K562 (cell line): ENCODE results near the gene APP. TPM values are rescaled to one million over a fixed set of nuclear protein-coding genes. Genes with fewer than 3 reads are reported as not detected.
A peak's percentile ranks its signal among the peaks of the same experiment; 100 is the strongest.

ENCODE experiments used
- ATAC-seq: fragments of 200-7000 bp; cut with Tn5 transposase; 3 replicates; pipeline ENCODE4 v1.9.1; 2020; ENCODE audit warnings: moderate library complexity
- BruUV-seq: library from RNA; stranded (reverse); fragments of 400-500 nt; replicated peaks from 2 replicates; lab custom pipeline; 2021; lab: Mats Ljungman, UMichigan
- CTCF ChIA-PET: fragments of 300-600 bp; formaldehyde crosslinking; extraction: SDS; loops from one replicate; lab custom pipeline; 2021; ENCODE audit warnings: low intra/inter-chr PET ratio; lab: Yijun Ruan, JAX
- POLR2A ChIA-PET: fragments of 300-600, 350-650 bp; sonication (Branson Sonifier 250); formaldehyde crosslinking; extraction: SDS; loops from one replicate; lab custom pipeline; 2021; ENCODE audit warnings: antibody characterized with exemption, inconsistent platforms; lab: Yijun Ruan, JAX
- DNase-seq, 4 experiments: peaks; one replicate each; pipeline versions ENCODE4 v3.0.0 to v3.0.0-alpha.2; 2011 to 2018; ENCODE audit warnings: low spot score in 3 of 4, mixed read lengths in 3 of 4; ENCODE audit errors: extremely low read depth in 1 of 4
- FAIRE-seq: peaks from 2 replicates; lab custom pipeline; 2011; peaks lifted over from hg19 to GRCh38; lab: Jason Lieb, UNC
- H2AFZ ChIP-seq: 2 replicates; pipeline ENCODE4 v1.6.0; 2011; ENCODE audit warnings: low read depth, low read length, control low read depth, inconsistent platforms
- H3K27ac ChIP-seq: fragments of 200-600 bp; 3 replicates; pipeline ENCODE4 v1.8.0; 2011; ENCODE audit warnings: low read depth, mild to moderate bottlenecking, control low read depth, inconsistent platforms, low read length, moderate library complexity, mixed read lengths; ENCODE audit errors: extremely low read depth
- H3K27me3 ChIP-seq, 2 experiments: fragments of 300-600 bp in 1 of 2; 2 replicates in 1 of 2; 3 replicates in 1 of 2; pipeline versions ENCODE4 v1.6.0 to v1.8.0; 2011; ENCODE audit warnings: inconsistent platforms in 2 of 2, low read length in 2 of 2, mild to moderate bottlenecking in 1 of 2, mixed read lengths in 1 of 2, moderate library complexity in 1 of 2; ENCODE audit not compliant: control insufficient read depth in 2 of 2, insufficient read depth in 2 of 2
- H3K36me3 ChIP-seq: fragments of 300-600 bp; 3 replicates; pipeline ENCODE4 v1.8.0; 2011; ENCODE audit warnings: mild to moderate bottlenecking, low read length, inconsistent platforms; ENCODE audit not compliant: control insufficient read depth, insufficient read depth
- H3K4me1 ChIP-seq, 2 experiments: fragments of 200-600 bp in 1 of 2; replicated peaks in 1 of 2; 2 replicates in 1 of 2; 3 replicates in 1 of 2; pipeline versions ENCODE4 v1.5.1 to v1.8.0; 2011; ENCODE audit warnings: inconsistent platforms in 2 of 2, low read length in 2 of 2, mild to moderate bottlenecking in 1 of 2, mixed read lengths in 1 of 2, moderate library complexity in 1 of 2; ENCODE audit not compliant: control insufficient read depth in 2 of 2, insufficient read depth in 2 of 2
- H3K4me2 ChIP-seq: 2 replicates; pipeline ENCODE4 v1.6.1; 2011; ENCODE audit warnings: low read length, control low read depth, inconsistent platforms, mixed read lengths; ENCODE audit not compliant: insufficient read depth
- H3K4me3 ChIP-seq: fragments of 200-600 bp; sonication (generic), shearing (Covaris generic); 2 replicates; pipeline ENCODE4 v1.5.1; 2016; ENCODE audit warnings: control low read depth, inconsistent platforms
- H3K79me2 ChIP-seq: fragments of 200-600 bp; 3 replicates; pipeline ENCODE4 v1.8.0; 2011; ENCODE audit warnings: low read length, inconsistent platforms; ENCODE audit not compliant: control insufficient read depth, insufficient read depth
- H3K9ac ChIP-seq, 2 experiments: 2 replicates each; pipeline versions ENCODE4 v1.6.0 to v1.6.1; 2011; ENCODE audit warnings: low read depth in 2 of 2, low read length in 2 of 2, control low read depth in 1 of 2, inconsistent platforms in 1 of 2, mild to moderate bottlenecking in 1 of 2, mixed read lengths in 1 of 2; ENCODE audit not compliant: insufficient read depth in 1 of 2
- H3K9me1 ChIP-seq: one replicate; pipeline ENCODE4 v1.6.0; 2011; ENCODE audit warnings: inconsistent platforms, mild to moderate bottlenecking, low read length, moderate library complexity; ENCODE audit not compliant: control insufficient read depth, insufficient read depth
- H3K9me3 ChIP-seq: replicated peaks from 2 replicates; pipeline ENCODE4 v1.5.1; 2011; ENCODE audit warnings: low read depth, low read length, inconsistent platforms; ENCODE audit not compliant: control insufficient read depth, insufficient read depth
- H4K20me1 ChIP-seq: replicated peaks from 2 replicates; pipeline ENCODE4 v1.6.1; 2011; ENCODE audit warnings: low read length, inconsistent platforms, mixed read lengths; ENCODE audit not compliant: control insufficient read depth, insufficient read depth
- CEBPB ChIP-seq: fragments of 450-650 bp; IDR thresholded peaks from 2 replicates; pipeline ENCODE4 v1.6.1; 2016; ENCODE audit warnings: missing genetic modification characterization, missing compliant biosample characterization
- CEBPG ChIP-seq, 3 experiments: fragments of 200-800 bp in 1 of 3; sonication (Bioruptor generic) in 1 of 3; sonication (generic) in 1 of 3; formaldehyde crosslinking in 1 of 3; IDR thresholded peaks in 2 of 3; conservative IDR thresholded peaks in 1 of 3; 2 replicates each; pipeline versions ENCODE4 v1.6.1 to v1.8.0; 2016 to 2022; ENCODE audit warnings: missing compliant biosample characterization in 2 of 3, missing genetic modification characterization in 2 of 3, mild to moderate bottlenecking in 1 of 3, missing genetic modification reagents in 1 of 3
- ESRRB ChIP-seq: fragments of 250-450 bp; sonication (Bioruptor Pico); IDR thresholded peaks from 2 replicates; pipeline ENCODE4 v1.5.0; 2020; ENCODE audit warnings: mild to moderate bottlenecking, moderate library complexity, borderline replicate concordance
- KAT2B ChIP-seq: IDR thresholded peaks from one replicate; pipeline ENCODE4 v1.6.1; 2012; ENCODE audit warnings: low read depth, mild to moderate bottlenecking, control low read depth, inconsistent platforms, low read length, moderate library complexity
- KDM1A ChIP-seq, 2 experiments: fragments of 450-650 bp; IDR thresholded peaks; 2 replicates each; pipeline ENCODE4 v1.6.1; 2016; ENCODE audit warnings: mild to moderate bottlenecking in 2 of 2
- KDM2B ChIP-seq: fragments of 250-450 bp; sonication (Bioruptor Pico); IDR thresholded peaks from 2 replicates; pipeline ENCODE4 v1.8.0; 2021; ENCODE audit warnings: mild to moderate bottlenecking, moderate library complexity
- MEF2A ChIP-seq: IDR thresholded peaks from 2 replicates; pipeline ENCODE4 v1.6.1; 2011; ENCODE audit warnings: low read depth, mild to moderate bottlenecking, low read length, moderate library complexity; ENCODE audit not compliant: control insufficient read depth
- SRSF9 ChIP-seq: fragments of 200-400 bp; formaldehyde crosslinking; IDR thresholded peaks from 2 replicates; pipeline ENCODE4 v1.6.1; 2017; ENCODE audit warnings: low read depth, low read length, borderline replicate concordance
- TEAD1 ChIP-seq, 2 experiments: fragments of 450-650 bp in 1 of 2; sonication (generic) in 1 of 2; formaldehyde crosslinking; IDR thresholded peaks; 2 replicates each; pipeline versions ENCODE4 v1.4.0 to v1.8.0; 2020 to 2022; ENCODE audit warnings: mild to moderate bottlenecking in 2 of 2, missing genetic modification reagents in 1 of 2
- U2AF2 ChIP-seq: fragments of 200-400 bp; formaldehyde crosslinking; optimal IDR thresholded peaks from 2 replicates; pipeline ENCODE3; 2017; ENCODE audit warnings: low read depth, mild to moderate bottlenecking, low read length
- ZBTB17 ChIP-seq: fragments of 450-650 bp; formaldehyde crosslinking; IDR thresholded peaks from 2 replicates; pipeline ENCODE4 v1.4.0; 2020; ENCODE audit warnings: mild to moderate bottlenecking
- ZBTB2 ChIP-seq: fragments of 450-650 bp; IDR thresholded peaks from 2 replicates; pipeline ENCODE4 v1.6.1; 2016; ENCODE audit warnings: antibody characterized with exemption
- ZFX ChIP-seq: sonication (generic); formaldehyde crosslinking; IDR thresholded peaks from 2 replicates; pipeline ENCODE4 v1.8.0; 2022; ENCODE audit warnings: mild to moderate bottlenecking, missing genetic modification reagents, moderate library complexity
- WGBS: fragments of 100-300 bp; shearing (Covaris generic); methylation state at CpG from one replicate; pipeline ENCODE4 v1.1.6; 2016; ENCODE audit warnings: low coverage, mixed read lengths; ENCODE audit not compliant: insufficient coverage; ENCODE audit errors: missing lambda C conversion rate; 5-methylcytosine and 5-hydroxymethylcytosine counted together
- in situ Hi-C: fragments of 300-500 bp; cut with MboI; formaldehyde crosslinking; loops from 4 replicates; pipeline ENCODE4 v1.15.0; 2018; ENCODE audit warnings: inconsistent platforms, mixed read lengths
- intact Hi-C: fragments of 100-400 bp; cut with micrococcal nuclease; formaldehyde crosslinking; loops from 2 replicates; pipeline ENCODE4 v1.14.2; 2022
- polyA plus RNA-seq, 8 experiments: library from polyadenylated mRNA; depleted of rRNA in 4 of 8; stranded (reverse) in 5 of 8; unstranded in 3 of 8; fragments of >200 nt; fragmentation: Nextera tagmentation in 2 of 8; fragmentation: Illumina TruSeq in 1 of 8; extraction: Ambion mirVana in 2 of 8; extraction: Trizol in 1 of 8; gene quantifications; 2 replicates each; pipeline versions ENCODE4 v1.2.1 to v1.2.3, GENCODE V29; 2011 to 2014; ENCODE audit warnings: inconsistent platforms in 1 of 8, missing spikeins in 1 of 8
- total RNA-seq, 7 experiments: library from RNA; depleted of rRNA in 6 of 7; stranded (reverse); fragments of >200 nt in 6 of 7; fragmentation: Illumina TruSeq in 2 of 7; extraction: Trizol in 2 of 7; gene quantifications; 2 replicates each; pipeline versions ENCODE4 v1.2.1 to v1.2.3, GENCODE V29; 2011 to 2021; ENCODE audit warnings: low replicate concordance in 1 of 7
- TF ChIP-seq, protein P1 (sequence below): sonication (generic); formaldehyde crosslinking; IDR thresholded peaks from 2 replicates; pipeline ENCODE4 v1.8.0; 2022; ENCODE audit warnings: mild to moderate bottlenecking, missing genetic modification reagents, borderline replicate concordance

APP gene
- total and polyA plus RNA-seq, 9 of the 15 experiments (the other 6 are each of a cell fraction or from before 2014, with no cell fraction given), result 0.01 to 1.5 (median 0.16) TPM; not detected in 5

DNA sequence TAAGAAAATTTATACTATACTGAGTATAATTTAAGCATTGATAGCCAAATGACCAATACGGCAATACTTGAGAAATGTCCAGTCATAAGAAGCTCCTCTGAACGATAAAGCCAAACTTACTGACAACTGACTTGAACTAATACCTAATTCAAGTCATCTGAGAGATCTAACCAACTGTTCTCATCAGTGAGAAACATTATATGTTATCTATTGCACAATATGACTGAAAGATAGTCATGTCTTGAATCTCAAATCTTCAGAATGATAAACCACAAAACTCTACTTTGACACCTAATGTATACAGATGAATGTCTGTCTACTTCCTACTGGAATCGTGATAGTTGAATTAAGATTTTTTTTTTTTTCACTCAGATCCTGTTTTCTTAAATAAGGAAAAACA is 39.0 kb downstream of the APP start:
- in situ Hi-C loops, result no loop called here
- TF ChIP-seq CEBPG (CRISPR knock-in tag; IDR thresholded peaks at IDR 0.05) (no peak), CEBPG (tag; conservative IDR thresholded peaks at IDR 0.05 in 1 of 2, IDR thresholded peaks at IDR 0.05 in 1 of 2) (peak; percentile 28 to 89; a peak in 2 of 4 replicates), KDM2B (CRISPR knock-in tag) (no peak), TEAD1 (CRISPR knock-in tag; IDR thresholded peaks at IDR 0.05) (no peak), ZFX (CRISPR knock-in tag) (no peak), KDM1A (IDR thresholded peaks at IDR 0.05) (no peak), ZBTB2 (no peak), SRSF9 (no peak), U2AF2 (no peak), KAT2B (no peak), CEBPB (tag) (peak; percentile 73), ZBTB17 (CRISPR knock-in tag) (no peak), MEF2A (no peak), ESRRB (CRISPR knock-in tag) (no peak)
- TF ChIP-seq, protein P1, sequence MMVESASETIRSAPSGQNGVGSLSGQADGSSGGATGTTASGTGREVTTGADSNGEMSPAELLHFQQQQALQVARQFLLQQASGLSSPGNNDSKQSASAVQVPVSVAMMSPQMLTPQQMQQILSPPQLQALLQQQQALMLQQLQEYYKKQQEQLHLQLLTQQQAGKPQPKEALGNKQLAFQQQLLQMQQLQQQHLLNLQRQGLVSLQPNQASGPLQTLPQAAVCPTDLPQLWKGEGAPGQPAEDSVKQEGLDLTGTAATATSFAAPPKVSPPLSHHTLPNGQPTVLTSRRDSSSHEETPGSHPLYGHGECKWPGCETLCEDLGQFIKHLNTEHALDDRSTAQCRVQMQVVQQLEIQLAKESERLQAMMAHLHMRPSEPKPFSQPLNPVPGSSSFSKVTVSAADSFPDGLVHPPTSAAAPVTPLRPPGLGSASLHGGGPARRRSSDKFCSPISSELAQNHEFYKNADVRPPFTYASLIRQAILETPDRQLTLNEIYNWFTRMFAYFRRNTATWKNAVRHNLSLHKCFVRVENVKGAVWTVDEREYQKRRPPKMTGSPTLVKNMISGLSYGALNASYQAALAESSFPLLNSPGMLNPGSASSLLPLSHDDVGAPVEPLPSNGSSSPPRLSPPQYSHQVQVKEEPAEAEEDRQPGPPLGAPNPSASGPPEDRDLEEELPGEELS (CRISPR knock-in tag), result no peak

More for the DNA sequence above, 39.0 kb downstream of the APP start:
- Histone ChIP-seq H3K9me1 (no peaks in the 10 kb centered on the region), H3K9ac (no peak overlapping the region), H3K9me3 (no peaks in the 10 kb centered on the region), H4K20me1 (no peaks in the 10 kb centered on the region), H2AFZ (no peak overlapping the region), H3K79me2 (no peaks in the 10 kb centered on the region), H3K4me3 (no peak overlapping the region), H3K36me3 (no peaks in the 10 kb centered on the region), H3K4me2 (no peak overlapping the region), H3K27ac (no peak overlapping the region), H3K27me3 (no peaks in the 10 kb centered on the region), H3K4me1 (no peaks in the 10 kb centered on the region)
- FAIRE-seq, result no peak
- ChIA-PET POLR2A (no interaction called here), CTCF (no interaction called here)
- no TSS peak for BruUV-seq
- 6% methylated on average over 3 of the region's 3 CpGs for WGBS
- intact Hi-C loops, result no loop called here
- DNase-seq, result no peak
- ATAC-seq, result no peak
